GM19372 (cell line): ENCODE measurements around the gene L1TD1.
"Not testable (repeated sequence)": the region's sequence is repeated elsewhere in the genome, so short reads cannot be mapped to it uniquely, and the experiment has no call there.

Experiments
- ATAC-seq: cut with Tn5 transposase; IDR thresholded peaks from one replicate; pipeline ENCODE4 v1.9.1; 2021; ENCODE audit warnings: mild to moderate bottlenecking, low read depth, moderate library complexity; ENCODE audit not compliant: unreplicated experiment

The L1TD1 gene

DNA sequence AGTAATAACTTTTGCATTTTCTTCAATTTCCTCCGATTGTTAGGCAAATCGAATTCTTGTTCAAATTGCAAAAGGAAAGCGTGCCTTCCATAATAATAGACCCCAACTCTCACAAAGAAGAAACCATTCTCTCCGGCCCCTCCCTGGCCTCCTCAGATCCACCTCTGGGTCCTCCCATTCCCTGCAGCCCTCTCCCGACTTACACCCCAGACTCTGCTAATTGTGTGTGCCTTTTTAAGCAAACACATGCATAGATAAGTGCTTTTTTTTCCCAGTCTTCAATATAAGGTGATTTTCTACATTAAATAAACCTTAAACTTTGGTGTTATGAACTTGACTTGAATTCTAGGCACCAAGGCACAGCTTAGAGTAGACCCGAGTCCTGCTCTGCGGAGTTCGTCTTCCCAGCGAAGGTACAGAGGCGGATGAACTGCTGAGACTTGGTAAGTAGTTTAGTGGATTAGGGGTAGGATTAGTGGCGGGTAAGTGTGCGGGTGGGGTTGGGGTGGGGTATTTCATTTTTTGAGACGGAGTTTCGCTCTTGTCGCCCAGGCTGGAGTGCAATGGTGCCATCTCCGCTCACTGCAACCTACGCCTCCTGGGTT is 1.5 kb downstream of the L1TD1 start:
- no peak for ATAC-seq

DNA sequence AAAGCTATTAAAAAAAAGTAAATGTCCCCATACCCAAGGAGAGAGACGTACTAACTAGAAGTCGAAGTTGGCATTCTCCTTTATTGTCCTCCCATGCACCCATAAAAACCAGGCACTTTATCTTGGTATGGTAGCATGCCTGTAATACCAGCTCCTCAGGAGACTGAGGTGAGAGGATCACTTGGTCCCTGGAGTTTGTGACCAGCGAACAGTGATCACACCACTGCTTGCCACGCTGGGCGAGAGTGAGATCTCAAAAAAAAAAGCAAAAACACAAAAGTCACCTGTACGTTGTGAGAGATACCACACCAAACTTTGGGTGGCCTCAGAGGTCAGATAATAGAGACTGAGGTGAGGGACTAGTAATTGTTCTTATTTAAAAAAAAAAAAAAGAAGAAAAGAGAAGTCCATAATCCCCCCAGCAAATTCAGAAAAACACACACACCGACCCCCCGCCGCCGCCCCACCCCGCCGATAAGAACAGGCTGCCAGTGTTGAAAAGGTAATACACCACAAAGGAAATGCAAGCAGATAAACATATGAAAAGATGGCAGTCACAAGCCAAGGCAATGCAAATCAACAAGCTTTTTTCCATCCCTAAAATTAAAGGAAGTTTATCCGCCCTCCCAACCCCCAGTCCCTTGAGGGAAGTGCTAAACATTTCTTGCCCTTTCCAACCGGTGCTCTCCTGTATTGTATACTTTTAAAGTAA is 3.6 kb downstream of the L1TD1 start:
- ATAC-seq: no peak

DNA sequence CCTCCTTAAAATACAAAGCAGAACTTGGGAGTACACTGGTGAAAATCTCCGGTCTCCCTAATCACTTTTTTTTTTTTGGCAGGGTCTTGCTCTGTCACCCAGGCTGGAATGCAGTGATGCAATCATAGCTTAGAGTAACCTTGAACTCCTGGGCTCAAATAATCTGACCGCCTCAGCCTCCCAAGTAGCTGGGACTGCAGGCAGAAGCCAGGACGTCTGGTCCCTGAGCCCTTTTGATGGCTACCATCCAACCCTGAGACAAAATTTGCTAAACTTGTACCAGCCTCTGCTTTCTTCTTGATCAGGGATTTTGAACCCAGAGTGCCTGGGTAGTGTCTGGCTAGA is 4.1 kb downstream of the L1TD1 start:
- no peak for ATAC-seq

DNA sequence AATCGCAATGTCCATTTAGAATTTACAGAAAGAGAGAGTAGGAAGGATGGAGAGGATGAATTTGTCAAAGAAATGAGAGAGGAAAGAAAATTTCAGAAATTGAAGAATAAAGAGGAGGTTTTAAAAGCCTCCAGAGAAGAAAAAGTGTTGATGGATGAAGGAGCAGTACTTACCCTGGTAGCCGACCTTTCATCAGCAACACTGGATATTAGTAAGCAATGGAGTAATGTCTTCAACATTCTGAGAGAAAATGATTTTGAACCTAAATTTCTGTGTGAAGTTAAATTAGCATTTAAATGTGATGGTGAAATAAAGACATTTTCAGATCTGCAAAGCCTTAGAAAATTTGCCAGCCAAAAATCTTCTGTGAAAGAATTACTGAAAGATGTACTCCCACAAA is 12.5 kb downstream of the L1TD1 start:
- no peak for ATAC-seq

DNA sequence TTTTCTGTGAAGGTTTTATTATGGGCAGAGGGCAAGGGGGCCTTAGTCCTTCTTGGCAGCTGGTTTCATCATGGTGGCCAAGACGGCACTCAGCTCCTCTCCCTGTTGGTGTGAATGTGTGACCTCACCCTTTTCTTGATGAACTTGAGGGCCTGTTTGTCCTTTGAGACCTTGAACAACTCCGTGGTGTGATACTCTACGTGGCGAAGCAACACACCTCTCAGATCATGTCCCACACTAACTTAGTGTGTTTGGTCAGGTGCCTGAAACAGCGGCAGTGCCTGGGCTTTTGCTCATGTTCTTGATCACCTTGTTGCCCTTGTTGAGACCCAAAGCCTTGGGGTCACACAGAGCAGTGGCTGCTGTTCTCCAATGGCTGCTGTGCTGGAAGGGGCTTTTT is 13.4 kb downstream of the L1TD1 start:
- ATAC-seq: no peak

DNA sequence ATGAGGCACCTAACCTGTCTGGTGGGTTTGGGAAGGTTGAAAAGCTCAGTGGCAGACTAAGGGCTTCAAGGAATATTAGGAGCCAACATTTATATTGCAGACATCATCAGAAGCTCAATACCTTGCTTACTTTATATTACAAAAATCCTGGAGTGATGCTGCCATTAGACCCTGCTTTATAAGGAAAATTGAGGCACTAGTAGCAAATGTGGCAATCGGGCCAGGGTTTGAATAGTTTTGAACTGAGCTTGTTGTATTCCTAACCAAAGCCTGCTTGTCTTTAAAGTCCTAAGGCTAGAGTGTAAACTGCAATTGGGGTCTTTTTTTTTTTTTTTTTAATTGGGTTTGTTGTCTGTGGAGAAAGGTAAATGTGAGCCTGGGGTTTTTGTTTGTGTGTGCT is 14.3 kb downstream of the L1TD1 start:
- ATAC-seq: no peak

DNA sequence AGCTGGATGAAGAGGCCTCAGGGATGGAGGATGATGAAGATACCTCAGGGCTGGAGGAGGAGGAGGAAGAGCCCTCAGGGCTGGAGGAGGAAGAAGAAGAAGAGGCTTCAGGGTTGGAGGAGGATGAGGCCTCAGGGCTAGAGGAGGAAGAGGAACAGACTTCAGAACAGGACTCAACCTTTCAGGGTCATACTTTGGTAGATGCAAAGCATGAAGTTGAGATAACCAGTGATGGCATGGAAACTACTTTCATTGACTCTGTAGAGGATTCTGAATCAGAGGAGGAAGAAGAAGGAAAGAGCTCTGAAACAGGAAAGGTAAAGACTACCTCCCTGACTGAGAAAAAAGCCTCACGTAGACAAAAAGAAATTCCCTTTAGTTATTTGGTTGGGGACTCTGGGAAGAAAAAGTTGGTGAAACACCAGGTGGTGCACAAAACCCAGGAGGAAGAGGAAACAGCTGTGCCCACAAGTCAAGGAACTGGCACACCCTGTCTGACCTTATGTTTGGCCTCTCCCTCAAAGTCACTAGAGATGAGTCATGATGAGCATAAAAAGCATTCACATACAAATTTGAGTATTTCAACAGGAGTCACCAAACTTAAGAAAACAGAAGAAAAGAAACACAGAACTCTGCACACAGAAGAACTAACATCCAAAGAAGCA is 15.4 kb downstream of the L1TD1 start:
- ATAC-seq: no peak

DNA sequence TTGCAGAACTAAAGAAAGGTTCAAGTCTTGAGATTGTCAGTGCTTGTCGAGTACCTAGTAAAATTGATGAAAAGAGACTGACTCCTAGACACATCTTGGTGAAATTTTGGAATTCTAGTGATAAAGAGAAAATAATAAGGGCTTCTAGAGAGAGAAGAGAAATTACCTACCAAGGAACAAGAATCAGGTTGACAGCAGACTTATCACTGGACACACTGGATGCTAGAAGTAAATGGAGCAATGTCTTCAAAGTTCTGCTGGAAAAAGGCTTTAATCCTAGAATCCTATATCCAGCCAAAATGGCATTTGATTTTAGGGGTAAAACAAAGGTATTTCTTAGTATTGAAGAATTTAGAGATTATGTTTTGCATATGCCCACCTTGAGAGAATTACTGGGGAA is 16.3 kb downstream of the L1TD1 start:
- no peak for ATAC-seq

DNA sequence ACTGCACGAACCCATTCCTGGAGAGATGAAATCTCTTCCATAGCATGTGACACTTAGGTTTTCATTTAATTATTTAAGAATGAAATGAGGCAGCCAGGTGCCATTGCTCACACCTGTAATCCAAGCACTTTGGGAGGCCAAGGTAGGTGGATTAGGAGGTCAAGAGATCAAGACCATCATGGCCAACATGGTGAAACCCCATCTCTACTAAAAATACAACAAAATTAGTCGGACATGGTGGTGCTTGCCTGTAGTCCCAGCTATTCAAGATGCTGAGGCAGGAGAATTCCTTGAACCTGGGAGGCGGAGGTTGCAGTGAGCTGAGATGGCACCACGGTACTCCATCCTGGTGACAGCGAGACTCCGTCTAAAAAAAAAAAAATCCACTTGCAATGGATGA is 17.8 kb downstream of the L1TD1 start:
- ATAC-seq: no peak

DNA sequence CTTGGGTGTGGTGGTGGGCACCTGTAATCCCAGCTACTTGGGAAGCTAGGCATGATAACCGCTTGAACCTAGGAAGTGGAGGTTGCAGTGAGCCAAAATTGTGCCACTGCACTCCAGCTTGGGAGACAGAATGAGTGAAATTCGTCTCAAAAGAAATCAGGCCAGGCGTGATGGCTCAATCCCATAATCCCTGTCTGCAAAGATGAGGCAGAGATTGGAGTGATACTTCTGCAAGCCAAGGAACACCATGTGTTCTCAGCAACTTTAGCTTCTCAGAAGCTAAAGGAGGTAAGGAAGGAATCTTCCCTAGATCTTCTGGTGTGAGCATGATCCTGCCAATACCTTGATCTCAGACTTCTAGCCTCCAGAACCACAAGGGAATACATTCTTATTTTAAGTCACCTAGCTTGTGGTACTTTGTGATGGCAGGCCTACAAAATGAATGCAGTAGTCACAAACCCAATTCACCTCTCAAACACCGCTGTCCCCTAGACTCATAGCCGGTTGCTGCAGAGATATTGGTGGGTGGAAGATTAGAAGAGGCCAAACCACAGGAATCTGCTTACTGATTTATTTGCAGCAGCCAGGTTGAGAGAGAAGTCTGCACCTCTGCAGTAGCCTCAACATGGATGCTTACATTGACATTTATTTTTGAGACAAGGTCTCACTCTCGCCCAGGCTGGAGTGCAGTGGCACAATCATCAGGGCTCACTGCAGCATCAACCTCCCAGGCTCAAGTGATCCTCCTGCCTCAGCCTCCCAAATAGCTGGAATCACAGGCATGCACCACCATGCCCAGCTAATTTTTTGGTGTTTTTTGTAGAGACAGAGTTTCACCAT is 18.6 kb downstream of the L1TD1 start:
- no peak for ATAC-seq

DNA sequence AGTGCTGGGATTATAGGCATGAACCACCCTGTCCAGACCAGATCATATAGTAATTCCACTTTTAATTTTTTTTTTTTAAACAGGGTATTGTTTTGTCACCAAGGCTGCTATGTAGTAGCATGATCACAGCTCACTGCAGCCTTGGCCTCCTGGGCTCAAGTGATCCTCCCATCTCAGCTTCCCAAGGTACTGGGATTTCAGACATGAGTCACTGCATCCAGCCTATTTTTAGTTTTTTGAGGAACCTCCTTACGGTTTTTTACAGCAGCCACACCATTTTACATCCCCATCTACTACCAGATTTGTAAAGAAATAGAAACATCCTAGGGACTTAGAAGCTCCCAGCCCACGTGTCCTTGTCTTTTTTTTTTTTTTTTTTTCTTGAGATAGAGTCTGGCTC is 24.0 kb downstream of the L1TD1 start:
- no peak for ATAC-seq

DNA sequence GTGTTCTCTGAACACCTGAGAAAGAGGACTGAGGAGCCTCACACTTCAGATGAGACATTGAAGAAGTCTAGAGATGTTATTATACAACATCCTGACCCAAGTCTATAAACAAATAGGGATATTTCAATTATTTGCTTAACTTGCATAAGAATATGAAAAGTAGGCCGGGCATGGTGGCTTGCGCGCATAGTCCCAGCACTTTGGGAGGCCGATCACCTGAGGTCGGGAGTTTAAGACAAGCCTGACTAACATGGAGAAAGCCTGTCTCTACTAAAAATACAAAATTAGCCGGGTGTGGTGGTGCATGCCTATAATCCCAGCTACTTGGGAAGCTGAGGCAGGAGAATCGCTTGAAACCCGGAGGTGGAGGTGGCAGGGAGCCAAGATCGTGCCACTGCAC is 25.8 kb downstream of the L1TD1 start:
- not testable (repeated sequence) for ATAC-seq

DNA sequence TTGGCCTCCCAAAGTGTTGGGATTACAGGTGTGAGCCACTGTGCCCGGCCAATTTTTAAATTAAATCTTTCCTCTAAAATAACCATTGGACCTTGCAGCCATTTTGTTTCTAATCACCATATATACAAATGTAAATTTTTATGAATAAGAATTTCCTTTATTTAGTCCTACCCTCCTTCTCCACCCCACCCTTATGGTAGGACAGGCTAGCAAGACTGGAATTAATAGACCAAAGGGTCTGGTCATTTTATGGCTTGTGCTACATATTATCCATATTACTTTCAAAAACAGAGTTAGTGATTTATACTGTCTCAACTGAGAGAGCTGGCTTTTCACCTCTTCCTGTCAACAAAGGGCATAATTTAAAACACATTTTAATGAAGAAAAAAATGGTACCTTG is 26.5 kb downstream of the L1TD1 start:
- ATAC-seq: no peak

DNA sequence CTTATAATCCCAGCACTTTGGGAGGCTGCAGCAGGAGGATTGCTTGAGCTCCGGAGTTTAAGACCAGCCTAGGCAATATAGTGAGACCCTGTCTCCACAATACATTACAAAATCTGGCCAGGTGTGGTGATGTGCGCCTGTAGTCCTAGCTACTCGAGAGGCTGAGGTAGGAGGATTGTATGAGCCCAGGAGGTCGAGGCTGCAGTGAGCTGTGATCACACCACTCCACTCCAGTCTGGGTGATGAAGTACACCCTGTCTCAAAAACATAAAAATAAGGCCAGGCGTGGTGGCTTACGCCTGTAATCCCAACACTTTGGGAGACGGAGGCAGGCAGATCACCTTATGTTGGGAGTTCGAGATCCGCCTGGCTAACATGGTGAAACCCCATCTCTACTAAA is 27.7 kb downstream of the L1TD1 start:
- ATAC-seq: no peak

DNA sequence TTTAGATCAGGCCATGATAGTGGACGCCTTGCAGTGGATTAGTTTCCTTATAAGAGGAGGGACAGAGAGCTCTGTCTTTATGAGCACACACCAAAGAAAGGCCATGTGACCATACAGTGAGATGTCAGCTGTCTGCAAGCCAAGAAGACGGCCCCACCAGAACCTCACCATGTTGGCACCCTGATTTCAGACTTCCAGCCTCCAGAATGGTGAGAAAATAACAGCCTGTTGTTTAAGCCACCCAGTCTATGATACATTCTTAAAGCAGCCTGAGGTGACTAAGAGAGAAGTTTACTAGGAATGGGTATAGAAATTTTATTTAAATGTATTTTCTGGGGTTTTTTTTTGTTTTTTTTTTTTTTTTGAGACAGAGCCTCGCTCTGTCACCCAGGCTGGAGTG is 29.5 kb downstream of the L1TD1 start:
- no peak for ATAC-seq

DNA sequence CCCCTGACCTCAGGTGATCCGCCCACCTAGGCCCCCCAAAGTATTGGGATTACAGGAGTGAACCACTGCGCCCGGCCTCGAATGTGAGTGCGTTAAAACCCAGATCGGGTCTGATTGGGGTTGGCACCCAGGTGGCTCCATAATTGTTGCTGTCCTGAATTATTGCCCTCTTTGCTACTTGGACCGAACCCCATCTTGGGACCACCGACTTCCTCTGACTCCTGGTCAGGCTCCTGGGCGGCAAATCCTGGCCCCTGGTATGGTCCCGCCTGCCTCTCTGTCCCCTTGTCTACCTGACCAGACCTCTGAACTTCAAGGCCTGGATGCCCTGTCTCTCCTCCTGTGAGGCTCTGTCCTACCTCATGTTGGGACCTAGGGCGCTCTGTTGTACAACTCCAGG is 32.8 kb downstream of the L1TD1 start:
- ATAC-seq: no peak

DNA sequence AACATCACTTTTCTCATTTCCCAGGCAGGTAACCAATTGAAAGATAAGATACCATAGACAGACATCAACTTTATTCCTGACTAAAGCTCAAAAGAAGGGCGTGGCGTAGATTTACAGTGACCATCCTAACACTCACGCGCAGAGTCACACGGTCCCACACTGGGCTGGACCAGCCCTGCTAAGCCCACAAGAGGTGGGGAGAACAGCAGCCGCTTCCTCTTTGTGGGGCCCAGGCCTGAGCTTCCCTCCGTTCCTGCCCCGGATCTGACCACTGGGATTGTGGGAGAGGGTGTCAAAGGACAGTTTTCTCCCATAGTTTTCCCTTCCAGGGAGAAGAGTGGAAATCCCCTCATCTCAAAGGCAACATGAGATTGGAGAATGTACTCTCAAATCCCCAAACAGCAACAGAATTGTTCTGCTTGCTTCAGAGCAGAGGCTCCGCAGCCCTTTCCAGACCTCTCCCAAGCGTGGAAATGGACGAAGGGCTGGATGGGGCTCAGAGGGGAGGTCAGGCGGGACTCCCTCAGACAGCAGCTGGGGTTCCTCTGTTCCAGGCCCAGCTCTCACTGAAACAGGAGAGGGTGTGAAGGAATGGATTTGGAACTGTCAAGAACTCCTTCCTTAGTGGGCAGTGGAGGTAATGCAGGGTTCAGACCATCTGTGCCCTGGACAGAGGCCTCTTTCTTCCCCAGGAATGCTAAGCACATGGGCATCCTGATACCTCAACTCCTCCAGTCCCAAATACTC is 33.7 kb downstream of the L1TD1 start:
- no peak for ATAC-seq

DNA sequence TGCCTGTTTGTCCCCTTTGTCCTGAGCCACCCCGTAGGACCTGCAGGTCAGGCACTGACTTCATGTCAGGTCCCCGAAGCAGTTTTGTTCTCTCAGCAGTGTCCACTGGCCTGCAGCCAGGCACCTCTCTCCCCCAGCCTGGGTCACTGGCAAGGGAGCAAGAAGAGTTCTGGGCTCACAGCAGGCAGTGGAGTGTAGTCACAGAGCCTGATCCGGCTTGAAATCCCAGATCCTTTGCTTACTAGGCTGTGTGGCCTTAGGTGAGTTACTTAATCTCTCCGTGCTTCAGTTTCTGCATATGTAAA is 34.2 kb downstream of the L1TD1 start:
- ATAC-seq: no peak

DNA sequence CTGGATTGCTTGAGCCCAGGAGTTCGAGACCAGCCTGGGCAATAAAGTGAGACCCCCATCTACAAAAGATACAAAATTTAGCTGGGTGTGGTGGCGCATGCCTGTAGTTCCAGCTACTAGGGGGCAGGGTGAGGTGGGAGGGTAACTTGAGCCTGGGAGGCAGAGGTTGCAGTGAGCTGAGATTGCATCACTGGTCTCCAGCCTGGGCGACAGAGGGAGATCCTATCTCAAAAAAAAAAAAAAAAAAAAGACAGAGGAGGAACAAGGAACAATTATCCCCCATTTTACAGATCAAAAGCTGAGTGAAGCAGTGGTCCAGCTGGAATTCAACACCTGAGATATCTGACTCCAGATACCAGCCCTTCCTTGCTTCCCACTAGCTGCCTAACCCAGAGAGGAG is 34.8 kb downstream of the L1TD1 start:
- no peak for ATAC-seq

DNA sequence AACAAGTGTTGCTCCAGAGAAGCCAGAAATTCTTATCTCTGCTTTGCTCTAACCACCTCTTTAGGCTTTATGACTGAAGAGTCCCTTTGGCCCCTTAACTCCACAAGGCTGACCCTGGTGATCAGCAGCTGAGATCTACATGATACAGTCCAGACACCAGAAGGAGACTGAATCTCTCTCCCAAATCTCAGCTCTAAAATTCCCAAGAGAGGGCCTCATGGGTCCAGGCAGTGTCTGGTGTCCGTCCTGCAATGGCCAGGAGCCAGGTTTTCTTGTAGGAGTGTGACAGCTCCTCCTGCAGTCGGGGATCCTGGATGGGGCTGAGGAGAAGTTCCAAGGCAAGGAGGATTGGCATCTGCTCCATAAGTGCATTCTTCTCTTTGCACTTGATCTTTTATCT is 35.3 kb downstream of the L1TD1 start:
- no peak for ATAC-seq

DNA sequence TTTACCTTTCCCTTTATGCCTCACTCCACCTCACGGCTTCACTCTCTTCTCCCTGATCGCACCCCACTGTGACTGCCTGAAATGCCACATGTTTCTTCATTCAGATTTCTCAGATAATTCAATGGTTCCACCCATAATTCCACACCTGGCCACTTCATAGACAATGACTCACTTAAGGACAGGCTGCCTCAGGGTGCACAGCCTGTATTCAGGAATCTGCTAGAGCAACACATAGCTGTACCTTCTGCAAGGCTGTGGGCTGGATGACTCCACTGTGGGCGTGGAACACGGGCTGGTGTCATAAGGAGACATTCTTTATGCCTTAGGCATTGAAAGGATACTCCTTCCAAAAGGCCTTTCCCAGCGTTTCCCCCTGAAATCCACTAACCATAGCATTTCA is 36.1 kb downstream of the L1TD1 start:
- ATAC-seq: no peak
